ENCODE data around the gene TFCP2L1. TPM values are rescaled to one million over a fixed set of nuclear protein-coding genes. Genes with fewer than 3 reads are reported as not detected.

TFCP2L1 gene
- total RNA-seq, 1 donor from 2014 or later = 0.05 TPM

DNA sequence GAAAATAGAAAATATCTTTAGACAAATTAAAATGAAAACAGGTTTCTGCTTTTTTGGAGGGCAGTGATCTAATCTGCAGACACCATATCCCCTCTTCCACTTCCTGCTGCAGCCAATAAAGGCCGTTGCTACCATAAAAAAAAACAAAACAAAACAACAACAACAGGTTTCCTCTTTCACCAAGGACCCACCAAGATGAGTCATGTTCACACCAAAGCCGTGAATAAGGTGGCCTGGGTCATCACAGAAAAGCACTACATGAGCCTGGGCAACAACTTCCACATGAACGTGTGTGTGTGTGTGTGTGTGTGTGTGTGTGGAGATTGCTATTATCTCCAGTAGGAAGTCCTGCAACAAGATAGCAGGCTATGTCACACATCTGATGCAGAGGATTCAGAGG lies 24.8 kb upstream of the TFCP2L1 start:
- DNase-seq (ENCODE audit: low read depth) (no peak), FAIRE-seq (no peak)
- Mint-ChIP-seq H3K9me3 (ENCODE audit: unreplicated experiment) (no peaks in the 10 kb centered on the region), H3K27ac (ENCODE audit: unreplicated experiment) (no peak overlapping the region), H3K27me3 (ENCODE audit: low read depth, unreplicated experiment) (peaks cover 29% of the 10 kb centered on the region), H3K36me3 (ENCODE audit: low read depth, unreplicated experiment) (no peaks in the 10 kb centered on the region), H3K4me1 (ENCODE audit: low read depth, unreplicated experiment) (no peaks in the 10 kb centered on the region), H3K4me3 (ENCODE audit: unreplicated experiment) (no peak overlapping the region)
- no peak overlapping the region for H3K4me3 ChIP-seq (ENCODE audit: insufficient read depth, low read depth, low read length)
- peaks cover 15% of the 10 kb centered on the region for H3K27me3 ChIP-seq (ENCODE audit: insufficient read depth, low read length)
- no peaks in the 10 kb centered on the region for H3K9me3 ChIP-seq (ENCODE audit: insufficient read depth, low read depth, low read length)
- H4K20me1 ChIP-seq (ENCODE audit: insufficient read depth, low read length) = no peaks in the 10 kb centered on the region
- no peak overlapping the region for H3K9ac ChIP-seq (ENCODE audit: low read length)
- H3K4me2 ChIP-seq (ENCODE audit: low read length) = no peak overlapping the region
- no peak overlapping the region for H2AFZ ChIP-seq (ENCODE audit: low read depth, low read length)
- H3K79me2 ChIP-seq (ENCODE audit: insufficient read depth, low read length) = no peaks in the 10 kb centered on the region
- H3K27ac ChIP-seq (ENCODE audit: low read depth, low read length) = no peak overlapping the region
- H3K36me3 ChIP-seq (ENCODE audit: insufficient read depth, low read length) = no peaks in the 10 kb centered on the region
- TF ChIP-seq EZH2 (IDR thresholded peaks at IDR 0.05; ENCODE audit: insufficient read depth, low read length) (no peak), CTCF (IDR thresholded peaks at IDR 0.05; ENCODE audit: insufficient read depth, low read depth, low read length) (no peak)
- no peaks in the 10 kb centered on the region for H3K4me1 ChIP-seq (ENCODE audit: insufficient read depth, low read length)

DNA sequence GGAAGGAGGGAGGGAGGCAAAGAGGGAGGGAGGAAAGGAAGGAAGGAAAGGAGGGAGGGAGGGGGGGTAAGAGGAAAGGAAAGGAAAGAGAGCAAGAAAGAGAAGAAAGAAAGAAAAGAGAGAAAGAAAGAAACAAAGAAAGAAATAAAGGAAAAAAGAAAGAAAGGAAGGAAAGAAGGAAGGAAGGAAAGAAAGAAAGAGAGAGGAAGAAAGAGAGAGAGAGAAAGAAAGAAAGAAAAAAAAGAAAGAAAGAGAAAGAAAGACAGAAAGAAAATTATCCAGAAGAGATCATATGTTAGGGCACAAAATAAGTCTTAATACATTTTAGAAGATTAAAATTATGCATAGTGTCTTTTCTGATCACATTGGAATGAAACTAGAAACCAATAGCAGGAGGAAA lies 24.3 kb upstream of the TFCP2L1 start:
- H3K4me3 ChIP-seq (ENCODE audit: insufficient read depth, low read depth, low read length) = no peak overlapping the region
- Mint-ChIP-seq H3K4me3 (ENCODE audit: unreplicated experiment) (no peak overlapping the region), H3K27ac (ENCODE audit: unreplicated experiment) (no peak overlapping the region), H3K4me1 (ENCODE audit: low read depth, unreplicated experiment) (no peaks in the 10 kb centered on the region), H3K9me3 (ENCODE audit: unreplicated experiment) (no peaks in the 10 kb centered on the region), H3K27me3 (ENCODE audit: low read depth, unreplicated experiment) (peaks cover 30% of the 10 kb centered on the region), H3K36me3 (ENCODE audit: low read depth, unreplicated experiment) (no peaks in the 10 kb centered on the region)
- FAIRE-seq (no peak), DNase-seq (ENCODE audit: low read depth) (no peak)
- H3K9ac ChIP-seq (ENCODE audit: low read length) = no peak overlapping the region
- TF ChIP-seq EZH2 (IDR thresholded peaks at IDR 0.05; ENCODE audit: insufficient read depth, low read length) (no peak), CTCF (IDR thresholded peaks at IDR 0.05; ENCODE audit: insufficient read depth, low read depth, low read length) (no peak)
- H2AFZ ChIP-seq (ENCODE audit: low read depth, low read length) = no peak overlapping the region
- H3K27me3 ChIP-seq (ENCODE audit: insufficient read depth, low read length) = peaks cover 15% of the 10 kb centered on the region
- no peak overlapping the region for H3K4me2 ChIP-seq (ENCODE audit: low read length)
- H3K4me1 ChIP-seq (ENCODE audit: insufficient read depth, low read length) = no peaks in the 10 kb centered on the region
- H3K27ac ChIP-seq (ENCODE audit: low read depth, low read length) = no peak overlapping the region
- no peaks in the 10 kb centered on the region for H3K36me3 ChIP-seq (ENCODE audit: insufficient read depth, low read length)
- H3K9me3 ChIP-seq (ENCODE audit: insufficient read depth, low read depth, low read length) = no peaks in the 10 kb centered on the region
- no peaks in the 10 kb centered on the region for H4K20me1 ChIP-seq (ENCODE audit: insufficient read depth, low read length)
- H3K79me2 ChIP-seq (ENCODE audit: insufficient read depth, low read length) = no peaks in the 10 kb centered on the region

GRCh38 chr2:121307048-121307447 lies 22.0 kb upstream of the TFCP2L1 start:
- no peak for DNase-seq (ENCODE audit: low read depth)
- H3K4me3 ChIP-seq (ENCODE audit: insufficient read depth, low read depth, low read length) = no peak overlapping the region
- H3K79me2 ChIP-seq (ENCODE audit: insufficient read depth, low read length) = no peaks in the 10 kb centered on the region
- no peaks in the 10 kb centered on the region for H3K4me1 ChIP-seq (ENCODE audit: insufficient read depth, low read length)
- peaks cover 34% of the 10 kb centered on the region for H3K27me3 Mint-ChIP-seq (ENCODE audit: low read depth, unreplicated experiment)
- no peak overlapping the region for H2AFZ ChIP-seq (ENCODE audit: low read depth, low read length)
- H3K4me1 Mint-ChIP-seq (ENCODE audit: low read depth, unreplicated experiment) = no peaks in the 10 kb centered on the region
- no peaks in the 10 kb centered on the region for H4K20me1 ChIP-seq (ENCODE audit: insufficient read depth, low read length)
- no peaks in the 10 kb centered on the region for H3K36me3 Mint-ChIP-seq (ENCODE audit: low read depth, unreplicated experiment)
- TF ChIP-seq EZH2 (IDR thresholded peaks at IDR 0.05; ENCODE audit: insufficient read depth, low read length) = no peak
- TF ChIP-seq CTCF (IDR thresholded peaks at IDR 0.05; ENCODE audit: insufficient read depth, low read depth, low read length) = no peak
- H3K9me3 Mint-ChIP-seq (ENCODE audit: unreplicated experiment) = no peaks in the 10 kb centered on the region
- H3K9me3 ChIP-seq (ENCODE audit: insufficient read depth, low read depth, low read length) = no peaks in the 10 kb centered on the region
- H3K27ac Mint-ChIP-seq (ENCODE audit: unreplicated experiment) = no peak overlapping the region
- H3K4me2 ChIP-seq (ENCODE audit: low read length) = no peak overlapping the region
- no peak overlapping the region for H3K27ac ChIP-seq (ENCODE audit: low read depth, low read length)
- no peak for FAIRE-seq
- no peak overlapping the region for H3K9ac ChIP-seq (ENCODE audit: low read length)
- no peaks in the 10 kb centered on the region for H3K36me3 ChIP-seq (ENCODE audit: insufficient read depth, low read length)
- H3K4me3 Mint-ChIP-seq (ENCODE audit: unreplicated experiment) = no peak overlapping the region
- peaks cover 15% of the 10 kb centered on the region for H3K27me3 ChIP-seq (ENCODE audit: insufficient read depth, low read length)
